Osteocyte (in vitro differentiated cells): ENCODE results near the gene KBTBD8. TPM values are rescaled to one million over a fixed set of nuclear protein-coding genes. Genes with fewer than 3 reads are reported as not detected.

Experiments
- DNase-seq: peaks from one replicate; pipeline ENCODE4 v3.0.0; 2021; ENCODE audit warnings: mixed read lengths; ENCODE audit not compliant: unreplicated experiment; ENCODE audit errors: extremely low spot score
- H3K27ac Mint-ChIP-seq: one replicate; pipeline ENCODE4 v1.8.0; 2021; ENCODE audit warnings: mild to moderate bottlenecking, mixed read lengths; ENCODE audit not compliant: unreplicated experiment
- H3K27me3 Mint-ChIP-seq: one replicate; pipeline ENCODE4 v1.8.0; 2021; ENCODE audit warnings: mixed read lengths; ENCODE audit not compliant: unreplicated experiment
- H3K36me3 Mint-ChIP-seq: one replicate; pipeline ENCODE4 v1.8.0; 2021; ENCODE audit warnings: mixed read lengths; ENCODE audit not compliant: unreplicated experiment
- H3K4me1 Mint-ChIP-seq: one replicate; pipeline ENCODE4 v1.8.0; 2021; ENCODE audit warnings: mixed read lengths; ENCODE audit not compliant: unreplicated experiment
- H3K4me3 Mint-ChIP-seq: one replicate; pipeline ENCODE4 v1.8.0; 2021; ENCODE audit warnings: mild to moderate bottlenecking, moderate library complexity, mixed read lengths; ENCODE audit not compliant: unreplicated experiment
- H3K9me3 Mint-ChIP-seq: one replicate; pipeline ENCODE4 v1.8.0; 2021; ENCODE audit warnings: mixed read lengths; ENCODE audit not compliant: unreplicated experiment
- CTCF ChIP-seq: fragments of 200-600 bp; sonication (generic); IDR thresholded peaks from 2 replicates; pipeline ENCODE4 v1.5.0; 2021; ENCODE audit warnings: antibody characterized with exemption, mild to moderate bottlenecking, moderate library complexity
- total RNA-seq: library from RNA; stranded (reverse); gene quantifications from 2 replicates; pipeline ENCODE4 v1.2.1, GENCODE V29; 2021

KBTBD8 gene
- total RNA-seq, 1 donor from 2014 or later, result 0.75 TPM

GRCh38 chr3:67033079-67033478 lies 35.0 kb downstream of the KBTBD8 start:
- DNase-seq, result no peak
- H3K4me1 Mint-ChIP-seq, result no peaks in the 10 kb centered on the region
- H3K27ac Mint-ChIP-seq, result no peak overlapping the region
- TF ChIP-seq CTCF, result no peak
- peaks cover 5% of the 10 kb centered on the region for H3K27me3 Mint-ChIP-seq
- no peaks in the 10 kb centered on the region for H3K9me3 Mint-ChIP-seq
- H3K4me3 Mint-ChIP-seq, result no peak overlapping the region
- no peaks in the 10 kb centered on the region for H3K36me3 Mint-ChIP-seq

- peaks cover 5% of the 10 kb centered on the region for H3K27me3 Mint-ChIP-seq
- DNase-seq, result no peak
Measured at GRCh38 chr3:67034371-67034770, 36.3 kb downstream of the KBTBD8 start.

GRCh38 chr3:67037615-67038014 lies 39.5 kb downstream of the KBTBD8 start:
- no peak for DNase-seq
- Mint-ChIP-seq H3K36me3 (no peaks in the 10 kb centered on the region), H3K4me1 (no peaks in the 10 kb centered on the region), H3K27me3 (peaks cover 5% of the 10 kb centered on the region), H3K27ac (no peak overlapping the region), H3K4me3 (no peak overlapping the region), H3K9me3 (no peaks in the 10 kb centered on the region)
- no peak for TF ChIP-seq CTCF

More at GRCh38 chr3:67034371-67034770, 36.3 kb downstream of the KBTBD8 start:
- no peak overlapping the region for H3K4me3 Mint-ChIP-seq
- H3K4me1 Mint-ChIP-seq, result no peaks in the 10 kb centered on the region
- no peak for TF ChIP-seq CTCF
- H3K9me3 Mint-ChIP-seq, result no peaks in the 10 kb centered on the region
- H3K27ac Mint-ChIP-seq, result no peak overlapping the region
- no peaks in the 10 kb centered on the region for H3K36me3 Mint-ChIP-seq

GRCh38 chr3:67044295-67044694 lies 46.2 kb downstream of the KBTBD8 start:
- Mint-ChIP-seq H3K9me3 (no peaks in the 10 kb centered on the region), H3K27ac (no peak overlapping the region), H3K36me3 (no peaks in the 10 kb centered on the region), H3K4me3 (no peak overlapping the region), H3K4me1 (no peaks in the 10 kb centered on the region), H3K27me3 (peaks cover under 1% of the 10 kb centered on the region)
- no peak for TF ChIP-seq CTCF
- DNase-seq, result no peak

GRCh38 chr3:67044955-67045354 lies 46.8 kb downstream of the KBTBD8 start:
- DNase-seq, result no peak
- no peaks in the 10 kb centered on the region for H3K36me3 Mint-ChIP-seq
- H3K9me3 Mint-ChIP-seq, result no peaks in the 10 kb centered on the region
- TF ChIP-seq CTCF, result no peak
- no peak overlapping the region for H3K4me3 Mint-ChIP-seq
- peaks cover 2% of the 10 kb centered on the region for H3K27me3 Mint-ChIP-seq
- no peak overlapping the region for H3K27ac Mint-ChIP-seq
- no peaks in the 10 kb centered on the region for H3K4me1 Mint-ChIP-seq
